K562 (cell line): ENCODE measurements around the gene ZNF318.

Experiments
- POLR2A ChIP-seq: fragments of 450-650 bp; conservative IDR thresholded peaks from 2 replicates; pipeline ENCODE4 v1.6.1; 2016
- ZNF232 ChIP-seq: sonication (generic); formaldehyde crosslinking; IDR thresholded peaks from 2 replicates; pipeline ENCODE4 v1.8.0; 2022; ENCODE audit warnings: mild to moderate bottlenecking, missing genetic modification reagents
- ZNF707 ChIP-seq: fragments of 250-450 bp; sonication (Bioruptor Pico); conservative IDR thresholded peaks from 2 replicates; pipeline ENCODE4 v1.8.0; 2022; ENCODE audit warnings: inconsistent platforms, mild to moderate bottlenecking, moderate library complexity
- TF ChIP-seq, protein P1 (sequence below): fragments of 250-450 bp; sonication (Bioruptor Pico); IDR thresholded peaks from 2 replicates; pipeline ENCODE4 v1.8.0; 2021; ENCODE audit warnings: borderline replicate concordance, mild to moderate bottlenecking, moderate library complexity; ENCODE audit not compliant: poor library complexity, severe bottlenecking
- TF ChIP-seq, protein P2 (sequence below), 2 experiments: fragments of 450-650 bp in 1 of 2; sonication (generic) in 1 of 2; formaldehyde crosslinking in 1 of 2; IDR thresholded peaks; 2 replicates each; pipeline versions ENCODE4 v1.7.1 to v1.9.0; 2016 to 2022; ENCODE audit warnings: inconsistent platforms in 1 of 2, mild to moderate bottlenecking in 1 of 2, missing genetic modification reagents in 1 of 2
- TF ChIP-seq, protein P3 (sequence below): sonication (generic); formaldehyde crosslinking; IDR thresholded peaks from 2 replicates; pipeline ENCODE4 v1.5.0; 2020; ENCODE audit warnings: missing genetic modification reagents

DNA sequence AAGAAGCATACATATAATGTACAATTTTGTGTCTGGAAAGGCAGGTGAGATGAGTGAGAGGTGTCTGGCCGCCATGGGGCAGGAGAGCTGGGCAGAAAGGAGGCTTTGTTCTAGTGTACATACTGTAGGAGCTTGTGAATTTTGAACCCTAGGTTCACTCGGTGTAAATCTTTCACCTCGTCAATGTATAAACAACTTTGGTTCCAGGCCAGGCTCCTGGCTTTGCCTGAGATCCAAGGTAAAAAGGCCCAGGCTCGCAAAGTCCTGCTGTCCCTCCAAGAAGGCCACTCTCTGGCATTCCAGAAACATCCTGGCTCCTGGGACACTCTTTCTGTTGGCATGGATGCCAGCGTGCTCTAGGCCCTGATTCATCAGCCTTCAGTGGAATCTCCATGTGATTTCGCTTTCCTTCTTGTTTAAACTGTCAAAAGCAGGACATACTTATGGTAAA, 78.5 kb downstream of the ZNF318 start:
- TF ChIP-seq ZNF707 (CRISPR knock-in tag) (no peak), POLR2A (no peak), ZNF232 (no peak)
- TF ChIP-seq, protein P1, sequence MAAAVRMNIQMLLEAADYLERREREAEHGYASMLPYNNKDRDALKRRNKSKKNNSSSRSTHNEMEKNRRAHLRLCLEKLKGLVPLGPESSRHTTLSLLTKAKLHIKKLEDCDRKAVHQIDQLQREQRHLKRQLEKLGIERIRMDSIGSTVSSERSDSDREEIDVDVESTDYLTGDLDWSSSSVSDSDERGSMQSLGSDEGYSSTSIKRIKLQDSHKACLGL (CRISPR knock-in tag): no peak
- TF ChIP-seq, protein P2, sequence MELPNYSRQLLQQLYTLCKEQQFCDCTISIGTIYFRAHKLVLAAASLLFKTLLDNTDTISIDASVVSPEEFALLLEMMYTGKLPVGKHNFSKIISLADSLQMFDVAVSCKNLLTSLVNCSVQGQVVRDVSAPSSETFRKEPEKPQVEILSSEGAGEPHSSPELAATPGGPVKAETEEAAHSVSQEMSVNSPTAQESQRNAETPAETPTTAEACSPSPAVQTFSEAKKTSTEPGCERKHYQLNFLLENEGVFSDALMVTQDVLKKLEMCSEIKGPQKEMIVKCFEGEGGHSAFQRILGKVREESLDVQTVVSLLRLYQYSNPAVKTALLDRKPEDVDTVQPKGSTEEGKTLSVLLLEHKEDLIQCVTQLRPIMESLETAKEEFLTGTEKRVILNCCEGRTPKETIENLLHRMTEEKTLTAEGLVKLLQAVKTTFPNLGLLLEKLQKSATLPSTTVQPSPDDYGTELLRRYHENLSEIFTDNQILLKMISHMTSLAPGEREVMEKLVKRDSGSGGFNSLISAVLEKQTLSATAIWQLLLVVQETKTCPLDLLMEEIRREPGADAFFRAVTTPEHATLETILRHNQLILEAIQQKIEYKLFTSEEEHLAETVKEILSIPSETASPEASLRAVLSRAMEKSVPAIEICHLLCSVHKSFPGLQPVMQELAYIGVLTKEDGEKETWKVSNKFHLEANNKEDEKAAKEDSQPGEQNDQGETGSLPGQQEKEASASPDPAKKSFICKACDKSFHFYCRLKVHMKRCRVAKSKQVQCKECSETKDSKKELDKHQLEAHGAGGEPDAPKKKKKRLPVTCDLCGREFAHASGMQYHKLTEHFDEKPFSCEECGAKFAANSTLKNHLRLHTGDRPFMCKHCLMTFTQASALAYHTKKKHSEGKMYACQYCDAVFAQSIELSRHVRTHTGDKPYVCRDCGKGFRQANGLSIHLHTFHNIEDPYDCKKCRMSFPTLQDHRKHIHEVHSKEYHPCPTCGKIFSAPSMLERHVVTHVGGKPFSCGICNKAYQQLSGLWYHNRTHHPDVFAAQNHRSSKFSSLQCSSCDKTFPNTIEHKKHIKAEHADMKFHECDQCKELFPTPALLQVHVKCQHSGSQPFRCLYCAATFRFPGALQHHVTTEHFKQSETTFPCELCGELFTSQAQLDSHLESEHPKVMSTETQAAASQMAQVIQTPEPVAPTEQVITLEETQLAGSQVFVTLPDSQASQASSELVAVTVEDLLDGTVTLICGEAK (IDR thresholded peaks at IDR 0.05): no peak
- TF ChIP-seq, protein P2 (CRISPR knock-in tag; IDR thresholded peaks at IDR 0.05): no peak
- TF ChIP-seq, protein P3, sequence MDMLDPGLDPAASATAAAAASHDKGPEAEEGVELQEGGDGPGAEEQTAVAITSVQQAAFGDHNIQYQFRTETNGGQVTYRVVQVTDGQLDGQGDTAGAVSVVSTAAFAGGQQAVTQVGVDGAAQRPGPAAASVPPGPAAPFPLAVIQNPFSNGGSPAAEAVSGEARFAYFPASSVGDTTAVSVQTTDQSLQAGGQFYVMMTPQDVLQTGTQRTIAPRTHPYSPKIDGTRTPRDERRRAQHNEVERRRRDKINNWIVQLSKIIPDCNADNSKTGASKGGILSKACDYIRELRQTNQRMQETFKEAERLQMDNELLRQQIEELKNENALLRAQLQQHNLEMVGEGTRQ (CRISPR knock-in tag): no peak
